IMR-90 (cell line): Measurements from ENCODE around the gene AKT3. TPM values are rescaled to one million over a fixed set of nuclear protein-coding genes. Genes with fewer than 3 reads are reported as not detected.

Experiments used
- ATAC-seq: fragments of 200-7000 bp; cut with Tn5 transposase; 2 replicates; pipeline ENCODE4 v1.9.1; 2020; ENCODE audit warnings: low read depth, mild to moderate bottlenecking, moderate library complexity
- BruUV-seq: library from RNA; stranded (reverse); fragments of 400-500 nt; replicated peaks from 2 replicates; lab custom pipeline; 2021; lab: Mats Ljungman, UMichigan
- CTCF ChIA-PET: fragments of 300-600 bp; formaldehyde crosslinking; extraction: SDS; loops from one replicate; lab custom pipeline; 2021; ENCODE audit warnings: antibody characterized with exemption; lab: Yijun Ruan, JAX
- POLR2A ChIA-PET: fragments of 300-600 bp; sonication (Branson Sonifier 250); formaldehyde crosslinking; loops from one replicate; lab custom pipeline; 2022; ENCODE audit warnings: antibody characterized with exemption; ENCODE audit not compliant: unreplicated experiment; lab: Charles Lee
- DNase-seq: peaks from one replicate; pipeline ENCODE4 v3.0.0; 2013
- H2AFZ ChIP-seq: replicated peaks from 2 replicates; pipeline ENCODE3; 2013; ENCODE audit warnings: low read length, mild to moderate bottlenecking; ENCODE audit not compliant: poor library complexity
- H2AK5ac ChIP-seq: 2 replicates; pipeline ENCODE4 v1.6.1; 2013; ENCODE audit warnings: low read depth, low read length, inconsistent platforms
- H2AK9ac ChIP-seq: replicated peaks from 2 replicates; pipeline ENCODE3; 2013; ENCODE audit warnings: mild to moderate bottlenecking, low read depth, low read length, moderate library complexity; ENCODE audit not compliant: poor library complexity
- H2BK120ac ChIP-seq: 2 replicates; pipeline ENCODE4 v1.6.1; 2013; ENCODE audit warnings: low read depth, low read length, inconsistent platforms
- H2BK15ac ChIP-seq: 3 replicates; pipeline ENCODE4 v1.6.1; 2013; ENCODE audit warnings: low read depth, low read length, inconsistent platforms
- H2BK20ac ChIP-seq: 2 replicates; pipeline ENCODE4 v1.6.1; 2013; ENCODE audit warnings: low read depth, mild to moderate bottlenecking, inconsistent platforms, low read length, moderate library complexity
- H2BK5ac ChIP-seq: 2 replicates; pipeline ENCODE4 v1.6.1; 2013; ENCODE audit warnings: mild to moderate bottlenecking, low read depth, low read length, inconsistent platforms; ENCODE audit not compliant: poor library complexity, severe bottlenecking
- H3K14ac ChIP-seq: replicated peaks from 2 replicates; pipeline ENCODE4 v1.6.1; 2013; ENCODE audit warnings: low read depth, low read length, inconsistent platforms
- H3K18ac ChIP-seq: 2 replicates; pipeline ENCODE4 v1.6.1; 2013; ENCODE audit warnings: low read depth, low read length, control low read depth
- H3K23ac ChIP-seq: 2 replicates; pipeline ENCODE4 v1.6.1; 2013; ENCODE audit warnings: low read depth, low read length, inconsistent platforms
- H3K27ac ChIP-seq: 2 replicates; pipeline ENCODE4 v1.5.1; 2013; ENCODE audit warnings: mild to moderate bottlenecking, control low read depth, low read length; ENCODE audit not compliant: insufficient read depth
- H3K27me3 ChIP-seq: 2 replicates; pipeline ENCODE4 v1.6.1; 2013; ENCODE audit warnings: low read length; ENCODE audit not compliant: control insufficient read depth, insufficient read depth
- H3K36me3 ChIP-seq: 2 replicates; pipeline ENCODE4 v1.6.1; 2013; ENCODE audit warnings: low read length, mixed read lengths; ENCODE audit not compliant: control insufficient read depth, insufficient read depth
- H3K4ac ChIP-seq: 2 replicates; pipeline ENCODE4 v1.6.1; 2013; ENCODE audit warnings: low read depth, low read length, inconsistent platforms
- H3K4me1 ChIP-seq: 2 replicates; pipeline ENCODE4 v1.6.1; 2013; ENCODE audit warnings: low read length, mixed read lengths; ENCODE audit not compliant: control insufficient read depth, insufficient read depth
- H3K4me2 ChIP-seq: 2 replicates; pipeline ENCODE4 v1.6.1; 2013; ENCODE audit warnings: low read depth, mild to moderate bottlenecking, control low read depth, low read length, moderate library complexity
- H3K4me3 ChIP-seq: 2 replicates; pipeline ENCODE4 v1.5.1; 2013; ENCODE audit warnings: low read depth, mild to moderate bottlenecking, control low read depth, low read length, moderate library complexity; ENCODE audit not compliant: insufficient read depth
- H3K56ac ChIP-seq: 2 replicates; pipeline ENCODE4 v1.6.1; 2013; ENCODE audit warnings: low read length, inconsistent platforms; ENCODE audit not compliant: insufficient read depth; ENCODE audit errors: extremely low read depth
- H3K79me1 ChIP-seq, 2 experiments: 2 replicates each; pipeline ENCODE4 v1.6.1; 2013; ENCODE audit warnings: low read length in 2 of 2, inconsistent platforms in 1 of 2, low read depth in 1 of 2
- H3K9ac ChIP-seq: 2 replicates; pipeline ENCODE4 v1.6.1; 2013; ENCODE audit warnings: low read depth, low read length, control low read depth
- H3K9me1 ChIP-seq: 2 replicates; pipeline ENCODE4 v1.6.1; 2013; ENCODE audit warnings: low read length, inconsistent platforms; ENCODE audit not compliant: insufficient read depth
- H3K9me3 ChIP-seq: 2 replicates; pipeline ENCODE4 v1.6.1; 2013; ENCODE audit warnings: low read length; ENCODE audit not compliant: control insufficient read depth, insufficient read depth
- H4K20me1 ChIP-seq: 2 replicates; pipeline ENCODE4 v1.6.1; 2013; ENCODE audit warnings: low read length, inconsistent platforms; ENCODE audit not compliant: insufficient read depth
- H4K5ac ChIP-seq: 2 replicates; pipeline ENCODE4 v1.6.1; 2013; ENCODE audit warnings: mild to moderate bottlenecking, low read depth, low read length, control low read depth
- H4K8ac ChIP-seq, 2 experiments: 2 replicates each; pipeline ENCODE4 v1.6.1; 2013; ENCODE audit warnings: low read depth in 2 of 2, low read length in 2 of 2, control low read depth in 1 of 2, inconsistent platforms in 1 of 2
- H4K91ac ChIP-seq: 2 replicates; pipeline ENCODE4 v1.6.1; 2013; ENCODE audit warnings: low read depth, low read length, inconsistent platforms; ENCODE audit not compliant: insufficient read depth
- CTCF ChIP-seq: conservative IDR thresholded peaks from 2 replicates; pipeline ENCODE4 v1.5.1; 2012; ENCODE audit warnings: mild to moderate bottlenecking, low read depth, low read length, improper control_type of control experiment
- MXI1 ChIP-seq: IDR thresholded peaks from 2 replicates; pipeline ENCODE4 v1.6.1; 2012; ENCODE audit warnings: low read depth, mild to moderate bottlenecking, low read length, moderate library complexity, borderline replicate concordance
- WGBS, 2 experiments: methylation state at CpG; one replicate each; pipeline versions ENCODE4 v1.1.5 to v1.1.7; 2013; ENCODE audit warnings: missing lambda C conversion rate in 2 of 2; ENCODE audit not compliant: insufficient read length in 1 of 2; ENCODE audit errors: extremely low coverage in 2 of 2; 5-methylcytosine and 5-hydroxymethylcytosine counted together
- dilution Hi-C: fragments of 300-500 bp; cut with HindIII; formaldehyde crosslinking; loops from one replicate; pipeline ENCODE4 v1.14.3; 2018; ENCODE audit warnings: low sequenced_read_pairs; ENCODE audit not compliant: unreplicated experiment
- in situ Hi-C: fragments of 300-500 bp; cut with MboI; formaldehyde crosslinking; loops from 3 replicates; pipeline ENCODE4 v1.14.3; 2019; ENCODE audit warnings: low sequenced_read_pairs, inconsistent platforms, mixed read lengths
- intact Hi-C: fragments of 100-400 bp; cut with micrococcal nuclease; formaldehyde crosslinking; loops from 2 replicates; pipeline ENCODE4 v1.10.0; 2022
- polyA plus RNA-seq, 3 experiments: library from polyadenylated mRNA; depleted of rRNA; stranded (reverse); fragments of >200 nt; gene quantifications; 2 replicates each; pipeline ENCODE4 v1.2.3, GENCODE V29; 2012; ENCODE audit warnings: low replicate concordance in 1 of 3
- total RNA-seq: library from RNA; depleted of rRNA; stranded (reverse); fragments of >200 nt; gene quantifications from 2 replicates; pipeline ENCODE4 v1.2.3, GENCODE V29; 2012

Gene AKT3
- total and polyA plus RNA-seq, 2 of the 4 experiments (the other 2 are of a cell fraction) = 15.2 to 19.4 TPM

GRCh38 chr1:243834130-243834529 lies 15.9 kb downstream of the AKT3 start:
- H4K20me1 ChIP-seq = no peaks in the 10 kb centered on the region
- no peak overlapping the region for H3K4me2 ChIP-seq
- no peak overlapping the region for H2BK120ac ChIP-seq
- H2BK15ac ChIP-seq = no peak overlapping the region
- no peaks in the 10 kb centered on the region for H3K27me3 ChIP-seq
- dilution Hi-C loops (no loop called here), intact Hi-C loops (no loop called here), in situ Hi-C loops (no loop called here)
- no CpG with 5 or more reads among the region's 4 CpGs for WGBS, 2 experiments
- H3K36me3 ChIP-seq = peaks cover 2% of the 10 kb centered on the region; the same call in 1 of the 2 replicates
- no peak overlapping the region for H3K14ac ChIP-seq
- no peak overlapping the region for H3K27ac ChIP-seq
- ChIA-PET CTCF (no interaction called here), POLR2A (no interaction called here)
- no peak overlapping the region for H3K56ac ChIP-seq
- TF ChIP-seq CTCF (no peak), MXI1 (no peak)
- ATAC-seq = no peak
- no peak overlapping the region for H2AK5ac ChIP-seq
- H3K79me1 ChIP-seq = peaks cover 22 to 51% of the 10 kb centered on the region in 2 experiments
- no peak overlapping the region for H4K91ac ChIP-seq
- H3K9me1 ChIP-seq = no peaks in the 10 kb centered on the region
- H3K4me3 ChIP-seq = no peak overlapping the region
- H3K9me3 ChIP-seq = no peaks in the 10 kb centered on the region
- no peak overlapping the region for H2AFZ ChIP-seq
- no peak overlapping the region for H2BK5ac ChIP-seq
- no peak overlapping the region for H4K5ac ChIP-seq
- H3K4me1 ChIP-seq = peaks cover 2% of the 10 kb centered on the region
- DNase-seq = no peak
- H3K23ac ChIP-seq = no peak overlapping the region
- no peak overlapping the region for H4K8ac ChIP-seq
- H2AK9ac ChIP-seq = no peak overlapping the region
- no peak overlapping the region for H3K18ac ChIP-seq
- H2BK20ac ChIP-seq = no peak overlapping the region
- no peak overlapping the region for H3K4ac ChIP-seq
- BruUV-seq = no TSS peak
- no peak overlapping the region for H3K9ac ChIP-seq
